Right lung (tissue), 5 donors: Measurements from ENCODE around the gene HBA1. TPM values are rescaled to one million over a fixed set of nuclear protein-coding genes. Genes with fewer than 3 reads are reported as not detected.
A peak's percentile ranks its signal among the peaks of the same experiment; 100 is the strongest.
"Not testable (repeated sequence)": the region's sequence is repeated elsewhere in the genome, so short reads cannot be mapped to it uniquely, and the experiment has no call there.

ENCODE experiments used
- DNase-seq, 2 donors: peaks; one replicate each; pipeline ENCODE4 v3.0.0-alpha.2; 2013
- polyA plus RNA-seq, 5 donors: library from polyadenylated mRNA; unstranded; fragments of 120-200 nt; gene quantifications; one replicate each; pipeline versions ENCODE4 v1.2.1 to v1.2.3, GENCODE V29; 2013; ENCODE audit warnings: inconsistent platforms in 1 of 5, low replicate concordance in 1 of 5; ENCODE audit not compliant: insufficient read length in 5 of 5, insufficient read depth in 1 of 5

Gene HBA1
- polyA plus RNA-seq, 5 donors, result 605 to 2,429 (median 1,859) TPM

DNA sequence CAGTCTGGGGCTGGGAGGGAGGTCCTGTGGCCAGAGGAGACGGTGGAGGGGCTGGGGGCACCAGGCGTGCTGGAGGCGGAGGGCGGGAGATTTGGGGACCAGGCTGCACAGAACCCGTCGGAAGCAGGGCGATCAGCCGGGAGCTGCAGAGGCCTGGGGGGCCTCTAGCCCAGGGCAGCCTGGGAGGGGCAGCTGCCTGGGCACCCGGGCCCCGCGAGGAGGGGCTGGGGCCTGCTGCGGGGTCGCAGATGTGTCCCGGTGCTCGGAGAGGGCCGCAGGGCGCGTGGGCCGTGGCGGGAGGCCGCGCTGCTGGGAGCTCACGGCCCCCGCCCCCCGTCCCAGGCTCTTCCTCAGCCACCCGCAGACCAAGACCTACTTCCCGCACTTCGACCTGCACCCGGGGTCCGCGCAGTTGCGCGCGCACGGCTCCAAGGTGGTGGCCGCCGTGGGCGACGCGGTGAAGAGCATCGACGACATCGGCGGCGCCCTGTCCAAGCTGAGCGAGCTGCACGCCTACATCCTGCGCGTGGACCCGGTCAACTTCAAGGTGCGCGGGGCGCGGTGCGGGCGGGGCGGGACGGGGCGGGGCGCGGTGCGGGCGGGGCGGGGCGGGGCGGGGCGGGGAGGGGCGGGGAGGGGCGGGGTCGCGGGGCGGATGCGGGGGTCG lies 22.8 kb upstream of the HBA1 start:
- DNase-seq, result not testable (repeated sequence)

- no peak for DNase-seq
These were observed 22.1 kb upstream of the HBA1 start for GRCh38 chr16:154217-155030.

GRCh38 chr16:155031-155398 lies 21.5 kb upstream of the HBA1 start:
- no peak for DNase-seq

DNA sequence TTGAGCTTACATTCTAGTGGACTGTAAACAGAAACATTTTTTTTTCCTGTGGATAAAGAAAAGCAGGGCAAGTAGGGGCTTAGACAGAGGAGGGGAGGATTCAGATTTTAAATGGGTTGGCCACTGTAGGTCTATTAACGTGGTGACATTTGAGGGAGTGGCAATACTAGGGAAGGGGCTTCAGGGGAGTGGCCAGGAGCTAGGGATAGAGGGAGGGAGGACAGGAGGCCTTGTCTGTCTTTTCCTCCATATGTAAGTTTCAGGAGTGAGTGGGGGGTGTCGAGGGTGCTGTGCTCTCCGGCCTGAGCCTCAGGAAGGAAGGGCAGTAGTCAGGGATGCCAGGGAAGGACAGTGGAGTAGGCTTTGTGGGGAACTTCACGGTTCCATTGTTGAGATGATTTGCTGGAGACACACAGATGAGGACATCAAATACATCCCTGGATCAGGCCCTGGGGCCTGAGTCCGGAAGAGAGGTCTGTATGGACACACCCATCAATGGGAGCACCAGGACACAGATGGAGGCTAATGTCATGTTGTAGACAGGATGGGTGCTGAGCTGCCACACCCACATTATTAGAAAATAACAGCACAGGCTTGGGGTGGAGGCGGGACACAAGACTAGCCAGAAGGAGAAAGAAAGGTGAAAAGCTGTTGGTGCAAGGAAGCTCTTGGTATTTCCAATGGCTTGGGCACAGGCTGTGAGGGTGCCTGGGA lies 17.2 kb upstream of the HBA1 start:
- DNase-seq, result no peak

- not testable (repeated sequence) for DNase-seq
These were observed 16.2 kb upstream of the HBA1 start for GRCh38 chr16:160242-160641.

GRCh38 chr16:160691-161190 lies 15.7 kb upstream of the HBA1 start:
- DNase-seq, result no peak

- no peak for DNase-seq
These were observed 14.0 kb upstream of the HBA1 start for GRCh38 chr16:162271-162991.

DNA sequence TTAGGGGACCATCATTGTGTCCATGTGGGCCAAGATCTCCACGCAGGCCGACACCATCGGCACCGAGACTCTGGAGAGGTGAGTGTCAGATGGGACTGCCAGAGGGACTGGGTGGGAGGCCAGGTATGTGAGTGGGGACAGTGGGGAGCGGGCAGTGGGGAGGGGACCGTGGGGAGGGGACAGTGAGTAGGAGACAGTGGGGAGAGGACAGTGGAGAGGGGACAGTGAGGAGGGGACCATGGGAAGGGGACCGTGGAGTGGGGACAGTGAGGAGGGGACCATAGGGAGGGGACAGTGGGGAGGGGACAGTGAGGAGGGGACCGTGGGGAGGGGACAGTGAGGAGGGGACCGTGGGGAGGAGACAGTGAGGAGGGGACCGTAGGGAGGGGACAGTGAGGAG lies 13.3 kb upstream of the HBA1 start:
- DNase-seq, result not testable (repeated sequence)

DNA sequence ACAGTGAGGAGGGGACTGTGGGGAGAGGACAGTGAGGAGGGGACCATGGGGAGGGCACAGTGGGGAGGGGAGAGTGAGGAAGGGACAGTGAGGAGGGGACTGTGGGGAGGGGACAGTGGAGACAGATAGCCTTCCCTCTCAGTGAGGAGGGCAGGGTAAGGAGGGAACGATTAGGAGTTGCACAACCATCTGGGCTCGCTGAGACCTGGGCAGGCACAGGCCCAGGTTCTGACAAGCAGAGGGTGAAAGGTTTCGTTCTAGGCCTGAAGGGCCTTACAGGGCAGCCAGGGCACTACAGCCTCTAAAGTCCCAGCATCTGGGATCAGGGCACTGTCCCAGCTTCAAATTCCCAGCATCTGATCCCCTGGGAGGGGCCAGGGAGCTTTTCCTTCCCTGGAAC lies 12.8 kb upstream of the HBA1 start:
- not testable (repeated sequence) for DNase-seq

DNA sequence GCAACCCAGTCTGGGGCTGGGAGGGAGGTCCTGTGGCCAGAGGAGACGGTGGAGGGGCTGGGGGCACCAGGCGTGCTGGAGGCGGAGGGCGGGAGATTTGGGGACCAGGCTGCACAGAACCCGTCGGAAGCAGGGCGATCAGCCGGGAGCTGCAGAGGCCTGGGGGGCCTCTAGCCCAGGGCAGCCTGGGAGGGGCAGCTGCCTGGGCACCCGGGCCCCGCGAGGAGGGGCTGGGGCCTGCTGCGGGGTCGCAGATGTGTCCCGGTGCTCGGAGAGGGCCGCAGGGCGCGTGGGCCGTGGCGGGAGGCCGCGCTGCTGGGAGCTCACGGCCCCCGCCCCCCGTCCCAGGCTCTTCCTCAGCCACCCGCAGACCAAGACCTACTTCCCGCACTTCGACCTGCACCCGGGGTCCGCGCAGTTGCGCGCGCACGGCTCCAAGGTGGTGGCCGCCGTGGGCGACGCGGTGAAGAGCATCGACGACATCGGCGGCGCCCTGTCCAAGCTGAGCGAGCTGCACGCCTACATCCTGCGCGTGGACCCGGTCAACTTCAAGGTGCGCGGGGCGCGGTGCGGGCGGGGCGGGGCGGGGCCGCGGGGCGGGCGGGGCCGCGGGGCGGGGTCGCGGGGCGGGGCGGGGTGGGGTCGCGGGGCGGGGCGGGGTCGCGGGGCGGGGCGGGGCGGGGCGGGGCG lies 12.2 kb upstream of the HBA1 start:
- not testable (repeated sequence) for DNase-seq

DNA sequence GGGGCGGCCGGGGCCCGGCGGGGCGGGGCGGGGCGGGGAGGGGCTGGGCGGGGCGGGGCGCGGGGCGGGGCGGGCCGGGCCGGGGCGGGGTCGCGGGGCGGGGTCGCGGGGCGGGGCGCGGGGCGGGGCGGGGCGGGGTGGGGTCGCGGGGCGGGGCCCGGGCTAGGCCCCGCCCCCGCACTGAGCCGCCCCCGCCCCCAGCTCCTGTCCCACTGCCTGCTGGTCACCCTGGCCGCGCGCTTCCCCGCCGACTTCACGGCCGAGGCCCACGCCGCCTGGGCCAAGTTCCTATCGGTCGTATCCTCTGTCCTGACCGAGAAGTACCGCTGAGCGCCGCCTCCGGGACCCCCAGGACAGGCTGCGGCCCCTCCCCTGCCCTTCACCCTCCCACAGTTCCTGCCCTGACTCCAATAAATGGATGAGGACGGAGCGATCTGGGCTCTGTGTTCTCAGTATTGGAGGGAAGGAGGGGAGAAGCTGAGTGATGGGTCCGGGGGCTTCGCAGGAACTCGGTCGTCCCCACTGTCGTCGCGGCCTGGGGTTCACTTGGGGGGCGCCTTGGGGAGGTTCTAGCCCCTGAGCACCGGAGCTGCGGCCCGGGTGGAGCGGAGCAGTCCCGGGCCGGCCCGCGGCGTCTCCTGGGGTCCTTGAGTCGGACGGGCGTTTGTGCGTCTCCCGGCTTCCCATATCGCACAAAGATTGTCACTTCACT lies 11.5 kb upstream of the HBA1 start:
- DNase-seq, result no peak

DNA sequence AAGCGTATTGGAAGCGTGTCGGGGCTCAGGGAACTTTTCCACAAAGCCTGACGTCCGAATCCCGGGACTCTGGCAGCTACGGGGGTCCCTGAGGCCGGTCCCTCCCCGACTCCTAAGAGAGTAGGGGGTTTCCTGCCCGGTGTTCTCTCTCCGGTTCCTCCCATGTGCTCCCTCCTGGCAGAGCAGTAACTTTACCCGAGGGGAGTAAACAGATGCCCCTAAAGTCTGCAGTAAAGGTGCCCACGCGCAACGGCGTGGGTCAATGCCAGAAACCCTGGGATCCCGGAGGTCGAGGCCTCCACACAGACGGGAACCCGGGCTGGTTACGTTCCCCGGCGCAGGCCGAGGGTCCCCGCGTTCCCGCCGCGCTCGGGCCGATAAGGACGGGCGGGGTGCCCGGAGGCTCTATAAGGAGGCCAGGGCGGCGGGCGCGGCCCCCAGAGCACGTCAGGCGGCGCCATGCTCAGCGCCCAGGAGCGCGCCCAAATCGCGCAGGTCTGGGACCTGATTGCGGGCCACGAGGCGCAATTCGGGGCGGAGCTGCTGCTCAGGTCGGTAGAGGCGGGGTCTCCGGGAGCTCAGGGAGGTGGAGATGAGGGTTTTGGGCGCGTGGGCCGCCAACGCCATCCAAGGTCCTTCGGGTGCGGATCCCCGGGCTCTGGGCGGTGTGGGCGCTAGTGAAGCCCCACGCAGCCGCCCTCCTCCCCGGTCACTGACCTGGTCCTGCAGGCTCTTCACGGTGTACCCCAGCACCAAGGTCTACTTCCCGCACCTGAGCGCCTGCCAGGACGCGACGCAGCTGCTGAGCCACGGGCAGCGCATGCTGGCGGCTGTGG lies 10.7 kb upstream of the HBA1 start, which contains the start of gene HBM:
TSS of gene HBM (plus strand) at position 440 of the 836 bp plus-strand sequence. CDS start at position 460, 20 bp downstream.
- no peak for DNase-seq

GRCh38 chr16:166375-167121 lies 9.9 kb upstream of the HBA1 start:
- DNase-seq, result no peak

- no peak for DNase-seq
These were observed 9.3 kb upstream of the HBA1 start for GRCh38 chr16:167122-167690.

DNA sequence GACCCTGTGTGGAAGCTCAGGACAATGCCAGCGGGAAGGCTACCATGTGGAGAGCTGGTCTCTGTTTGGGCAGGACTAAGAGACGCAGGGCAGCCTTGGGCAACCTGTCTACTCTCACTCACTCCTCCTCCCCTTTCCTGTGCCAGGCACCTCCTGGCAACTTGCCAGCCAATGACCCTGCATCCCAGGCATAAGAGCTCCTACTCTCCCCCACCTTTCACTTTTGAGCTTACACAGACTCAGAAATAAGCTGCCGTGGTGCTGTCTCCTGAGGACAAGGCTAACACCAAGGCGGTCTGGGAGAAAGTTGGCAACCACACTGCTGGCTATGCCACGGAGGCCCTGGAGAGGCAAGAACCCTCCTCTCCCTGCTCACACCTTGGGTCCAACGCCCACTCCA lies 8.1 kb upstream of the HBA1 start:
- no peak for DNase-seq

- DNase-seq, result no peak
These were observed 7.5 kb upstream of the HBA1 start for GRCh38 chr16:169014-169413.

GRCh38 chr16:170088-170507 lies 6.4 kb upstream of the HBA1 start:
- DNase-seq, result peak in 1 of 2 donors; percentile 33

- DNase-seq, result no peak
These were observed 5.7 kb upstream of the HBA1 start for GRCh38 chr16:170788-171187.
